ENCODE data around the gene RPRD1A.
A peak's percentile ranks its signal among the peaks of the same experiment; 100 is the strongest.
"Not testable (repeated sequence)": the region's sequence is repeated elsewhere in the genome, so short reads cannot be mapped to it uniquely, and the experiment has no call there.

Gene RPRD1A

DNA sequence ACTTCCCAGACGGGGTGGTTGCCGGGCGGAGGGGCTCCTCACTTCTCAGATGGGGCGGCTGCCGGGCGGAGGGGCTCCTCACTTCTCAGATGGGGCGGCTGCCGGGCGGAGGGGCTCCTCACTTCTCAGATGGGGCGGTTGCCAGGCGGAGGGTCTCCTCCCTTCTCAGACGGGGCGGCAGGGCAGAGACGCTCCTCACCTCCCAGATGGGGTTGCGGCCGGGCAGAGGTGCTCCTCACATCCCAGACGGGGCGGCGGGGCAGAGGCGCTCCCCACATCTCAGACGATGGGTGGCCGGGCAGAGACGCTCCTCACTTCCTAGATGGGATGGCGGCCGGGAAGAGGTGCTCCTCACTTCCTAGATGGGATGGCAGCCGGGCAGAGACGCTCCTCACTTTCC lies 10.4 kb upstream of the RPRD1A start:
- not testable (repeated sequence) for DNase-seq (ENCODE audit: low spot score)

DNA sequence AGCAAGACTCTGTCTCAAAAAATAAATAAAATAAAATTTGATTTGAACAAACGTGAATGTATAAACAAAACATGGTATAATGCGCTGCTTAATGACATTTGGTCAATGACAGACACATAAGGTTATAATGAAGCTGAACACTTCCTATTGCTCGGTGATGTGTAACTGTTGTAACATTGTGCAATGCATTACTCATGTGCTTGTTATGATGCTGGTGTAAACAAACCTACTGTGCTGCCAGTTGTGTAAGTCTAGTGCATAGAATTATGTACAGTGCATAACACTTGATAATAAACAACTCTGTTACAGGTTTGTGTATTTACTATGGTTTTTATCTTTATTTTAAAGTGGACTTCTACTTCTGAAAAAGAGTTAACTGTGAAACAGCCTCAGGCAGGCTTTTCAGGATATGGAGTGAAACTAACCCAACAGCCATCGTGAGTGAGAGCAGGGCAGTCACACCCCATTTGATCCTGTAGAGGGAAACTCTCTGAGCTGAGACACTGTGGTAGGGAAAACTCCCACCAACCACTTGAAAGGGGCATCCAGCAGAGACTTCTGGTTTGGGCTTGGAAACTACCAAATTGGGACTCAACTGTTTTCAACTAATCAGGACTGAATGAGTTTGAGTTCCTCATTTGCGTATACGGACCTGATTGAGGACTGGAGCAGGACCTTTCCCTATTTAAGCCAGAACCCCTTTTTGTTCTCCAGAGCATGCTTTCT lies 8.7 kb upstream of the RPRD1A start:
- DNase-seq (ENCODE audit: low spot score) = peak; percentile 56

DNA sequence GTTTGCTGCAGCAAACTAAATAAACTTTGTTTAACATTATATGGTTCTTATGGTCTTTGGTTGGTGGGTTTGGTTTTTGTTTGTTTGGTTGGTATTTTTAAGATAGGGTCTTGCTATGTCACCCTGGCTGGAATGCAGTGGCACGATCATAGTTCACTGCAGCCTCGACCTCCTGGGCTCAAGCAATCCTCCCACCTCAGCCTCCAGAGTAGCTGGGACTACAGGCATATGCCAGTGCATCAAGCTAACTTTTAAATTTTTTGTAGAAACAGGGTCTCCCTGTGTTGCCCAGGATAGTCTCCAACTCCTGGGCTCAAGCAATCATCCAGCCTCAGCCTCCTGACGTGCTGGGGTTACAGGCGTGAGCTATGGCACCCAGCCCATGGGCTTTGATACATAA lies 7.1 kb upstream of the RPRD1A start:
- DNase-seq (ENCODE audit: low spot score) = no peak

DNA sequence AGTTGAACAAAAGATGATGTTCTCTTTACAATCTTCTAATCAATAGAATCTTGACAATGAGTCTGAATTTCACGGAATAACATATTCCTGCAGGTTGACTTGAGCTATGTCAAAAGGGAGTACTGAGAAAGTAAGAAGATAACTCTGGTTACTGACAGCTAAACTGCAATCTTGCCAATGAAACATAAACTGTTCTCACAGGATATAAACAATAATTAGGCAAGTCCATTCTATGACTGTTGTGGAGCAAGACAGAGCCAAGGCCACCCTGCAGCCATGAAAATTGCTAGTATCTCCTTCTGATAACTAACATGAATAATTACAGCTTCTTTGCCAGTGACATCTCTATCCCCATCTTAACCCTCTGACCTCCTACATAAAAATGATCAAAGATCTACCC lies 6.3 kb upstream of the RPRD1A start:
- DNase-seq (ENCODE audit: low spot score) = no peak

DNA sequence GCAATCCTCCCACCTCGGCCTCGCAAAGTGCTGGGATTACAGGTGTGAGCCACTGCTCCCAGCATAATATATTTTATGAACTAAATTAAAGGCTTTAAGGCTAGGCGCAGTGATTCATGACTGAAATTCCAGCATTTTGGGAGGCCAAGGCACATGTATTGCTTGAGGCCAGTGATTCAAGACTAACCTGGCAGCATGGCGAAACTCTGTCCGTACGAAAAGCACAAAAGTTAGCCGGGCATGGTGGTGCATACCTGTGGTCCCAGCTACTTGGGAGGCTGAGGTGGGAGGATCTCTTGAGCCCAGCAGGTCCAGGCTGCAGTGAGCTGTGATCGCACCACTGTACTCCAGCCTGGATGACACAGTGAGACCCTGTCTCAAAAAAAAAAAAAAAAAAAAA lies 5.0 kb upstream of the RPRD1A start:
- DNase-seq (ENCODE audit: low spot score) = not testable (repeated sequence)

DNA sequence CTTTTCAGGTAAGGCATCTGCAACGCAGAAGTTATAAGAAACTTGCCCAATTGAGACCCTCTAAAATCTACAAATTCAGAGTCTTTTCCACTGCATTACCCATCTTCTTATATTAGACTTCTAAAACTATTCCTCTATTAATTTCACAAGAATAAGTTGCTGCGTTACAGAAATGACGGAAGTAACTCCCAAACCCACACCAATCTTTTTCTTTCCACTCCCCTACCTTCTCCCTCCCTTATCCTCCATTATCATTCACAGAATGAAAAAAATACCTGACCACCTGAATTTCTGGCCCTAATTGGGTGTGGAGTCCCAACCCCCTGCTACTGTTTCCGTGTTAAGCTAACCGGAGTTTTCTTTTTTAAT lies 689 bp downstream of the RPRD1A start:
- peak; percentile 16 for DNase-seq (ENCODE audit: low spot score)

DNA sequence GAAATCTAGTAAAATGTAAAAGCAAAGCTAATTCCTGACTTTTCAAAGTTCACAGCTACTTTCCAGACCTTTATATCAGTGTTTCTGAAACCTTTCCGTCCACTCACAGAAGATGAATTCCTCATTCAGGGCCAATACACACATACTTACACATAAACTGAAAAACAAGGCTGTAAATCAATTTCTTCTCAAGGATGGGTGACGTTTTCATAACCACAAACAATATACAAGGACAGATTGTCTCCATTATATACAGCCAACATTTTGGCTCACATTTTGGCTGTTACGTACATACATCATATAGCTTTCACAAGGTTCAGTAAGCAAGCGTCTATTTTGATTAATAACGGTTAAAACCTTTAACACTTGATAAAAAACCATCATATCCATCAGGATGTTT lies 1.4 kb downstream of the RPRD1A start:
- DNase-seq (ENCODE audit: low spot score) = peak; percentile 16

DNA sequence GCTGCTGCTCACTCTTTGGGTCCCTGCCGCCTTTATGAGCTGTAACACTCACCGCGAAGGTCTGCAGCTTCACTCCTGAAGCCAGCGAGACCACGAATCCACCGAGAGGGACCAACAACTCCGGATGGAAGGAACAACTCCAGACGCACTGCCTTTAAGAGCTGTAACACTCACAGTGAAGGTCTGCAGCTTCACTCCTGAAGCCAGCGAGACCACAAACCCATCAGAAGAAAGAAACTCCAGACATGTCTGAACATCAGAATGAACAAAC lies 2.6 kb downstream of the RPRD1A start:
- DNase-seq (ENCODE audit: low spot score) = not testable (repeated sequence)

DNA sequence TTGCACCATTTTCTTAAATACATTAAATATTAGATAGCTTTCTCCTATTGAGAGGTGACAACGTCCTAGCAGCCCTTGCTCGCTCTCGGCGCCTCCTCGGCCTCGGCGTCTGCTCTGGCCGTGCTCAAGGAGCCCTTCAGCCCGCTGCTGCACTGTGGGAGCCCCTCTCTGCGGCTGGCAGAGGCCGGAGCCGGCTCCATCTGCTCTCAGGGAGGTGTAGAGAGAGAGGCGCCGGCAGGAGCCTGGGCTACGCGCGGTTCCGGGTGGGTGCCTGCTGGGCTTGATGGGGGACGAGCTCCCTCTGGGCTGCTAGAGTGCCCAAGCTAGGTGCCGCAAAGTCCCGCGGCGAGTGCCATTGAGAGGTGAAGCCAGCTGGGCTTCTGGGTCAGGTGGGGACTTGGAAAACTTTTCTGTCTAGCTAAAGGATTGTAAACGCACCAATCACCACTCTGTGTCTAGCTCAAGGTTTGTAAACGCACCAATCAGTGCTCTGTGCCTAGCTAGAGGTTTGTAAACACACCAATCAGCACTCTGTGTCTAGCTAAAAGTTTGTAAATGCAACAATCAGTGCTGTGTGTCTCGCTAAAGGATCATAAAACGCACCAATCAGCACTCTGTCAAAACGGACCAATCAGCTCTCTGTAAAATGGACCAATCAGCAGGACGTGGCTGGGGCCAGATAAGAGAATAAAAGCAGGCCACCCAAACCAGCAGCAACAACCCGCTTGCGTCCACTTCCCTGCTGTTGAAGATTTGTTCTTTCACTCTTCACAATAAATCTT lies 3.1 kb downstream of the RPRD1A start:
- no peak for DNase-seq (ENCODE audit: low spot score)

DNA sequence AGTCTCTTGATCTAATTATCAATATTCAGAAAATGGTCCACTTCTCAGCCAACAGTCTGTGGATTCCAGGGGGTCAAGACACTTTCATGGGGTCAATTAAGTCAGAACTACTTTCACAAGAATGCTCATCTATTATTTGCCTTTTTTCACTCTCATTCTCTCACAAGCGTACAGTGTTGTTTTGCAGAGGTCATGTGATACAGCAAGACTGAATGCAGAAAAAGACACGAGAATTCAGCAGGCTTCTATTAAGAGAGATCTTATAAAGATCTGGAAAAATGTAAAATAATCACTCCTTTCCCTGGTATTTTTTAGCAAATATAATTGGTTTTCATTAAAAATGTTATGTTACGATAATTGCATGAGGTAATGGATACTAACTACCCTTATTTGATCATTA lies 8.7 kb downstream of the RPRD1A start:
- no peak for DNase-seq (ENCODE audit: low spot score)

DNA sequence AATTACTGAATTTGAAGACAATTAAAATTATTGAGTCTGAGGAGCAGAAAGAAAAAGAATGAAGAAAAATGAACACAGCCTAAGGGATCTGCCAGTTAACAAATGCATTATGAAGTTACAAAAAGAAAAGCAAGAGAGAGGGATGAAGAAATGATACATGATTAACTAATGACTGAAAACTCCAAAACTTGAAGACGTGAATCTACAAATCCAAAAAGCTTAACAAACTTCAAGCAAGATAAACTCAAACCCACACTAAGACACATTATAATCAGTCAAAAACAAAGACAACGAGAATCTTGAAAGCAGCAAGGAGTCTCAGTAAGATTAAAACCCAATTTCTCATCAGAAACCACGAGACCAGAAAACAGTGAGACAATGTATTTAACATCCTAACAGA lies 15.6 kb downstream of the RPRD1A start:
- no peak for DNase-seq (ENCODE audit: low spot score)

DNA sequence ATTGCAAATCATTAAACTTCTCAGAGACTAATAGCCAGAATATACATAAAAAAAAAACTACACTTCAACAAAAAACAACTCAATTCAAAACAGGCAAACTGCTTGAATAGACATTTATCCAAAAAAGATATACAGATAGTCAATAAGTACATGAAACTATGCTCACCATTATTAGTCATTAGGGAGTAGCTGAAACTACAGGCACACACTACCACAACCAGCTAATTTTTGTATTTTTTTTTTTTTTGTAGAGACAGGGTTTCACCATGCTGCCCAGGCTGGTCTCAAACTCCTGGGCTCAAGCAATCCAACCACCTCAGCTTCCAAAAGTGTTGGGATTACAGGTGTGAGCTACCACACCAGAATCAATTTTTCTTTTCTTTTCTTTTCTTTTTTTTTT lies 16.9 kb downstream of the RPRD1A start:
- DNase-seq (ENCODE audit: low spot score) = no peak

DNA sequence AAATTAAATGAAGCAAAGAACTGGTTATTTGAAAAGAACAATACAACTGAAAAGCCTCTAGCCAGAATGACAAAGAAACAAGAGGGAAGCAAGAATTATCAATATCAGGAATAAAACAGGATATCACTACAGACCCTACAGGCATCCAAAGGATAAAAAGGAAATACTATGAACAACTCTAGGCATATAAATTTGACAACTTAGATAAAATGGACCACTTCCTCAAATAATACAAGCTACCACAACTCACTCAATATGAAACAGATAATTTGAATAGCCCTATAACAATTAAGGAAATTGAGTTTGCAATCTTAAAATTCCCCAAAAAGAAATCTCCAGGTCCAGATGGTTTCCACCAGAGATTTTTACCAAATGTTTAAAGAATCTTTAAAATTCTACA lies 19.8 kb downstream of the RPRD1A start:
- no peak for DNase-seq (ENCODE audit: low spot score)

DNA sequence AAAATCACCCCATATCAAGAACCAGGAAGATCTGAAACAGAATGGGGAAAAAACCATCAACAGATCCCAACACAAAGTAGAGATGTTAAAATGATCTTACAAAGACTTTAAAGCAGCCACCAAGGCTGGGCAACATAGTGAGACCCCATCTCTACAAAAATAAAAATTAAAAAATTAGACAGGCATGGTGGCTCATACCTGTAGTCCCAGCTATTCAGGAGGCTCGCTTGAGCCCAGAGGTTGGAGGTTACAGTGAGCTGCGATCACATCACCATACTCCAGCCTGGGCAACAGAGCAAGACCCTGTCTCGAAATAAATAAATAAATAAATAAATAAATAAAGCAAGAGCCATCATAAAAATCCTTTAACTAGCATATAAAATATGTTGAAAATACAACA lies 20.5 kb downstream of the RPRD1A start:
- no peak for DNase-seq (ENCODE audit: low spot score)

DNA sequence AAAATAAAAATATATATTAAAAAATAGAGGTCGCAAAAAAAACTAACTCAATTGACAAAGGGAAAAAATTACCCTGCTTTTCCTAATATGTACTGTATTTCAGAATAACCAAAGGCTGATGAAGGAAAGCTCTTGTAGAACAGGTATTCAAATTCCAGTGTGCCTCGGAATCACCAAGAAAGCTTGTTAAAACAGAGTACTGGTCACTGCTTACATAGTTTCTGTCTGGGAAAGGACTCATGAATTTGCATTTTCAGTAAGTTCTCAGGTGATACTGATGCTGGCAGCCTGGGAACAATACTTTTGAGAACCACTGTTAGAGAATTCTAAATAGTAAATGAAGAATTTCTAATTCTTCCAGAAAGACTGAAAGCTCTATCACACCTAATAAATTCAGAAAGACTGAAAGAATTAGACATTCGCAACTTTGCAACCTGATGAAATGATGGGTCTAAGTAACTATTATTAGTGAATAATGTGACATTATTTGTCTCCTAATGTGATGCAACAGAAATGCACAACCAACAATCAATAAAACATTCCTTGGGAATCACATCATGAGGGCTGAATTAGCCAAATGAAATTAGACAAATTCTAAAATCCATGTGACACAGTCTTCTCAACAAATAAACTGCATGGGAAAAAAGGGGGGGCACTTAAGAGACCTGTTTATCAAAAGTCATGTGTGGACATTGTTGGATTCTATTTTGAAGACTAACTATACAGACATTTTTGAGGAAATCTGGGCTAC lies 21.9 kb downstream of the RPRD1A start:
- no peak for DNase-seq (ENCODE audit: low spot score)

DNA sequence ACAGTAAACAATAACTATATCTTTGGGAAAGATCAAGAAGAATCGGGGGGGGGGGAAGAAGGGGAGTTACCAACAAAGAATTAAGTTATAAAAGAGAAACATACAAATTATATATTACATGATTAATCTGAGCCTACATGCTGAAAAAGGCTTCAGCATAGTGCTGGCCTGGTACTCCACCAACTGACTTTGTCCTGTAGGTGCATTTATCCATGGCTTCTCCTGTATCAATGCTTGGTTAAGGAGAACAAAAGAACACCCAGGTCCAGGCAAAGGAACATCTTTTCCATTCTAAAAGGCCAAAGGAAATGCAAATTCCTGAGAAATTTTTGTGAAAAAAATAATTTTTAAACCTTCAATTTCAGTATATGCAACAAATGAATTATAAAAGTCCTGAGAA lies 24.2 kb downstream of the RPRD1A start:
- DNase-seq (ENCODE audit: low spot score) = no peak

DNA sequence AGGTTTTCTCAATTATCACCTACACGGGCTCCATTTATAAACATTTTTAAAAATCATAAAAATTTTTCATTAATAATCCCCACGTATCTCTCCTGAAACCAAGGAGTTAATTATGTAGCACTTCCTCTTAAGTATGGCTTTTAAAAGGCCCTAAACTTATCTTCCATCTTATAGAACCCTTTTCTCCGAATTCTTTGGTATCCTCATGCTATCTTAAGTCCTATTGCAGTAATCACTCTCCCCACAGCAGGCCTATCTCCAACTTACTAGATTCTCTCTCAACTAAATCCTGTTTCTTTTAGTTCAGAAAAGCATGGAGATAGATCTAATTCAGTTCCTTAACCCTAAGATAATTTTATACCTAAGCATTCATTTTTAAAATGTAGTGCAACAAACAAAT lies 26.2 kb downstream of the RPRD1A start:
- no peak for DNase-seq (ENCODE audit: low spot score)

DNA sequence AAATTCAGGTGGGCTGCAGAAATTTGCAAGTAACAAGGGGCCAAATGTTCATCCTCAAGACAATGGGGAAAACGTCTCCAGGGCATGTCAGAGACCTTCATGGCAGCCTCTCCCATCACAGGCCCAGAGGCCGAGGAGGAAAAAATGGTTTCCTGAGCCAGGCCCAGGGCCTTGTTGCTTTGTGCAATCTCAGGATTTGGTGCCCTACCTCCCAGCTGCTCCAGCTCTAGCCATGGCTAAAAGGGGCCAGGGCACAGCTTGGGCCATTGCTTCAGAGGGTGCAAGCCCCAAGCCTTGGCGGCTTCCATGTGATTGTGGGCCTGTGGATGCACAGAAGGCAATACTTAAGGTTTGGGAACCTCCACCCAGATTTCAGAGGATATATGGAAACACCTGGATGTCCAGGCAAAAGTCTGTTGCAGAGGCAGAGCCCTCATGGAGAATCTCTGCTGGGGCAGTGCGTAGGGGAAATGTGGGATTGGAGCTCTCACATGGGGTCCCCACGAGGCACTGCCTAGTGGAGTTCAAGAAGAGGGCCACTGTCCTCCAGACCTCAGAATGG lies 29.2 kb downstream of the RPRD1A start:
- no peak for DNase-seq (ENCODE audit: low spot score)

DNA sequence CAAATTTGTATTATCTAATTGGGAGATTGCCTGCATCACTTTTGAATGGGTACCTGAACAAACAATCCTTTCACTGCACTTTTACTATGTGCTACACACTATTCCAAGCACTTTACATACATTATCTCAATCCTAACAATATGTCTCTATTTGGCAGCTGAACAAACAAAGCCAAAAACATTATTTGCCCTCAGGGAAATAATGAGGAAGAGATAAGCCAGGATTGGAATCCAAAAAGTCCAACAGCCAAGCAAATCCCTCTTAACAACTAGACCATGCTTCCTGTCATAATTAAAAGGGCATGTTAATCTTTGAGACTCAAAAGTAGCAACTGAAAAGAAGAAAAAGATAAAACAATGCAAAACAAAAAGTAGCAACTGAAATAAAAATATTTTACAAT lies 32.1 kb downstream of the RPRD1A start:
- DNase-seq (ENCODE audit: low spot score) = peak; percentile 9

DNA sequence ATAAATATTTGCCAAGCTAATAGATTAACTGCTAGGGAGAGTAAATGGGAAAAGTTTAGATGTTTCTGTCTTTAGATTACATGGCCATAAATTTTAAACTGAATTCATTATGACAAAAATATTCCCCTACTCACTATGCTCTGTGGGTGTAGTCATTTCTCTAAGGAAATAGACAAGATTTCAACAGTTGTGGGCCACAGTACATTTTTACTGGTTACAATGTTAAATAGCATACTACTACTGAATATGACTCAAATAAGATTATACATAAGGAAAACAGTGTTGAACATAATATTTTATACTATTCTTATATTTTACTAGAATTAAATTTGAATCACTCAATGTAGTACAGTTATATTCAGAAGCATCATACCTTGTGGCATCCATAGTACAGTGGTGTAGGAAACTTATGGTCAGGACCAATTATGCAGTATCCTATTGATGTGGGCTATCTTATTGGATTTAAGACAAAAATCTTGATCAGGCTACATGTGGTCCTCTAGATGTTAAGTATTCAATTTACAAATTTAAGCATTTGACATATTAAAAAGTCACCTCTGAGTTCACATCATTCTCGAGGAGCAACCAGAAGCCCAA lies 33.0 kb downstream of the RPRD1A start:
- DNase-seq (ENCODE audit: low spot score) = no peak

DNA sequence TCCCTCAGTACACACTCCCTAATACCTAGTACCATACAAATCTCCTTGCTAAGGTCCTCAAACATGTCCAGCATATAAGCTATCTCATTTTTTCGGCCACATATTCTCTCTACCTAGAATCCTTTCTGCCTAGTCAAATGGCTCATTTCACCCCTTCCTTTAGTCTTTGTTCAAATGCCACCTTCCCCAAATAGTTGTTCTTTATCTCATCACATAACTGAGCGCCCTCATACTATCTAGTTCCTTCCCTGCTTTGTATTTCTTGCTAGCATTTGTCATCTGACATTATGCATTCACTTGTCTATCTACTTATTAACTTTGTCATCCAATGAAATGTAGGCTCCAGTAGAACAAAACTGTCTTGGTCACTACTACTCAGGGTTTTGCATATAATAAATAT lies 35.5 kb downstream of the RPRD1A start:
- no peak for DNase-seq (ENCODE audit: low spot score)

DNA sequence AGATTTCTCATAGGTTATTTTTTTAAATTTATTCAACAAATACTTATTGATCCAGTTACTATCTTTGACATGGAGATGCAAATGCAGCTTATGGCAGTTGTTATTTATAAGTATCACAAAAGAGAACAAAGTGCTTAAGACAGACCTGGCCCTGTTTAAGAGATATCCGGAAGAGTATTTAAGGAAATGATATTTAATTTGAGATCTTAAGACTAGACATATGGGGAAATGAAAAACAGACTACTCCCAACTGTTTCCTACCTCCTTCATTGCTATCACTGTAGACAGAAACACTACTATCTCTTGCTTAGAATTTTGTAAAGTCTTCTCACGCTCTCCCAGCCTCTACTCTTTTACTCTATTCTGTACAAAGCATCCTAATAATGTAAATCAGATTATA lies 36.0 kb downstream of the RPRD1A start:
- DNase-seq (ENCODE audit: low spot score) = no peak

DNA sequence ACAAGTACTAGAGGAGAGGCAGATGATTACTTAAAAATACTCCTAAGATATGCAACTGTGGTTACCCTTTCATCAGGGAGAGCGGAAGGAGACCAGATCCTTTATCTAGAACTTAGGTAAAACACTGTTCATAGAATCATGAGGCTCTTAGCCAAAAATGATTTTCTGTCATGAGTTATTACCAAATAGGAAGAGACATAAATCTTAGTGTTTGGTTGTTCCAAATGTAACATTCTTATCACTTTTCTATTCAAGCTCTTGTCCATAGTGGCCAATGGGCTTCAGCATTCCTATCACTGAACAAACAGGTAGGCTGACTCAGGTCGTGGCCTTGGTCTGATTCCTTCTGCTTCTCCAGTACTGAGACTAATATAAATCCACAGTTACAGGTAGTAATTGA lies 38.5 kb downstream of the RPRD1A start:
- no peak for DNase-seq (ENCODE audit: low spot score)

Data from GM03348 (cell line).